IMR-90 (cell line): ENCODE measurements around the gene HMOX1.
A peak's percentile ranks its signal among the peaks of the same experiment; 100 is the strongest.

ENCODE experiments used
- CTCF ChIP-seq: conservative IDR thresholded peaks from 2 replicates; pipeline ENCODE4 v1.5.1; 2012; ENCODE audit warnings: mild to moderate bottlenecking, low read depth, low read length, improper control_type of control experiment
- TF ChIP-seq, protein P1 (sequence below): fragments of 150-350 bp; IDR thresholded peaks from 2 replicates; pipeline ENCODE4 v1.6.1; 2017; ENCODE audit warnings: mild to moderate bottlenecking, antibody characterized with exemption, low read length, low read depth

GRCh38 chr22:35399678-35400500 lies 19.0 kb downstream of the HMOX1 start, which contains the start of gene MCM5:
- no peak for TF ChIP-seq CTCF
- TF ChIP-seq, protein P1, sequence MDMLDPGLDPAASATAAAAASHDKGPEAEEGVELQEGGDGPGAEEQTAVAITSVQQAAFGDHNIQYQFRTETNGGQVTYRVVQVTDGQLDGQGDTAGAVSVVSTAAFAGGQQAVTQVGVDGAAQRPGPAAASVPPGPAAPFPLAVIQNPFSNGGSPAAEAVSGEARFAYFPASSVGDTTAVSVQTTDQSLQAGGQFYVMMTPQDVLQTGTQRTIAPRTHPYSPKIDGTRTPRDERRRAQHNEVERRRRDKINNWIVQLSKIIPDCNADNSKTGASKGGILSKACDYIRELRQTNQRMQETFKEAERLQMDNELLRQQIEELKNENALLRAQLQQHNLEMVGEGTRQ: peak; percentile 31; the same call in 1 of the 2 replicates
